Osteoblast (primary cell): ENCODE data around the gene FUOM. TPM values are rescaled to one million over a fixed set of nuclear protein-coding genes. Genes with fewer than 3 reads are reported as not detected.
A peak's percentile ranks its signal among the peaks of the same experiment; 100 is the strongest.

ENCODE experiments used
- DNase-seq: peaks from one replicate; pipeline ENCODE4 v3.0.0; 2011; ENCODE audit warnings: low spot score, mixed read lengths; ENCODE audit not compliant: insufficient read length; ENCODE audit errors: missing footprints
- H2AFZ ChIP-seq: 2 replicates; pipeline ENCODE4 v1.6.0; 2011; ENCODE audit warnings: mild to moderate bottlenecking, low read length
- H3K27ac ChIP-seq: 2 replicates; pipeline ENCODE4 v1.5.1; 2011; ENCODE audit warnings: mild to moderate bottlenecking, low read depth, low read length, moderate library complexity
- H3K27me3 ChIP-seq: 2 replicates; pipeline ENCODE4 v1.6.0; 2012; ENCODE audit warnings: mild to moderate bottlenecking, control low read depth, inconsistent platforms, low read length, moderate library complexity; ENCODE audit not compliant: insufficient read depth
- H3K36me3 ChIP-seq: 2 replicates; pipeline ENCODE4 v1.5.1; 2011; ENCODE audit warnings: mild to moderate bottlenecking, low read length, control low read depth, moderate library complexity; ENCODE audit not compliant: insufficient read depth
- H3K4me1 ChIP-seq: 2 replicates; pipeline ENCODE4 v1.5.1; 2011; ENCODE audit warnings: mild to moderate bottlenecking, low read length, control low read depth, moderate library complexity; ENCODE audit not compliant: insufficient read depth
- H3K4me2 ChIP-seq: 2 replicates; pipeline ENCODE4 v1.6.0; 2011; ENCODE audit warnings: mild to moderate bottlenecking, low read length; ENCODE audit not compliant: insufficient read depth
- H3K4me3 ChIP-seq: fragments of 200-600 bp; sonication (generic); 3 replicates; pipeline ENCODE4 v1.5.1; 2012; ENCODE audit warnings: mild to moderate bottlenecking, low read length, inconsistent platforms; ENCODE audit not compliant: insufficient read depth
- H3K79me2 ChIP-seq: 2 replicates; pipeline ENCODE4 v1.6.0; 2012; ENCODE audit warnings: mild to moderate bottlenecking, low read length, control low read depth, inconsistent platforms; ENCODE audit not compliant: insufficient read depth
- H3K9me3 ChIP-seq: 2 replicates; pipeline ENCODE4 v1.5.1; 2011; ENCODE audit warnings: low read depth, low read length, control low read depth
- H4K20me1 ChIP-seq: 2 replicates; pipeline ENCODE4 v1.6.0; 2012; ENCODE audit warnings: mild to moderate bottlenecking, low read length, control low read depth; ENCODE audit not compliant: insufficient read depth
- CTCF ChIP-seq: IDR thresholded peaks from 2 replicates; pipeline ENCODE4 v1.5.1; 2011; ENCODE audit warnings: mild to moderate bottlenecking, low read depth, low read length, moderate library complexity; ENCODE audit errors: extremely low read depth
- total RNA-seq: library from RNA; depleted of rRNA; stranded (reverse); fragments of >200 nt; gene quantifications from 2 replicates; pipeline ENCODE4 v1.2.3, GENCODE V29; 2012

The FUOM gene
- total RNA-seq, 1 donor: 5.1 TPM

GRCh38 chr10:133328358-133329343, 29.2 kb downstream of the FUOM start:
- H3K4me1 ChIP-seq: peaks cover 7% of the 10 kb centered on the region
- no peak for TF ChIP-seq CTCF
- H4K20me1 ChIP-seq: no peaks in the 10 kb centered on the region
- H3K9me3 ChIP-seq: no peaks in the 10 kb centered on the region
- no peak overlapping the region for H2AFZ ChIP-seq
- no peak overlapping the region for H3K27ac ChIP-seq
- peaks cover 65% of the 10 kb centered on the region for H3K27me3 ChIP-seq
- DNase-seq: no peak
- H3K79me2 ChIP-seq: no peaks in the 10 kb centered on the region
- no peak overlapping the region for H3K4me2 ChIP-seq
- H3K36me3 ChIP-seq: no peaks in the 10 kb centered on the region
- H3K4me3 ChIP-seq: no peak overlapping the region

DNA sequence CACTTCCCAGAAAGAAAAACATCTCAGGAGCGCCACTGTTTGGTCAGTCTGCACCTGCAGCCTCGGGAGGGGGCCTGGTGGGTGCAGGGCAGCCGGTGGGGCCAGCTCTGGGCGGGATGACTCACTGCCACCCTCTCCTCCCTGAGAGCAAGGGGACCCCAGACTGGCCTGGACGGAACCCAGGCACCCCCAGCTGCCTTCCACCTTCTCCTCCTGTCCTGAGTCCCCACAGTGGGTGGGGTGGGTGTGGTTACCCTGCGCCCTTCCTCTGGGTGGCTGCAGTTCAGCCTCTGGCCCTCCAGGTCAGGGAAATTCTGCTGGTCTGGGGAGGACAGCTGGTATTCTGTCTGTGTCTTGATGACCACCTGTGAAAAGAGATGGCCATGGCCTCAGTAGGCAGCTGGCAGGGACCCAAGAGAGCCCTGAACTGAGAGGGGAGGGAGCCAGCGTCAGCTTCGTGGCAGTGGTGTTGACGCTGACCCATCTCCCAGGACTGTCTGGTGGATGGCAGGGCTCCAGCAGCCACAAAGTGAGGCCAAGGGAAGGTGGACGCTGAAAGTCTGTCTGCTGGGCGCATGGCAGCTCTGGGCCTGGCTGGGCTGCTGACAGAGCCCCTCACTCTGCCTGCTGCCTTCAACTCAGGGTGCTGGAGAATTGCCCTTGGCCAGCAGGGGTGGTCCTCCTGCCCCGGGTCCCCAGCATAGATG, 30.0 kb downstream of the FUOM start:
- no peak overlapping the region for H2AFZ ChIP-seq
- no peak overlapping the region for H3K27ac ChIP-seq
- TF ChIP-seq CTCF: no peak
- H3K4me1 ChIP-seq: peaks cover 7% of the 10 kb centered on the region
- H3K4me2 ChIP-seq: no peak overlapping the region
- peak; percentile 86 for DNase-seq
- no peaks in the 10 kb centered on the region for H3K79me2 ChIP-seq
- H3K4me3 ChIP-seq: no peak overlapping the region
- H3K36me3 ChIP-seq: no peaks in the 10 kb centered on the region
- no peaks in the 10 kb centered on the region for H4K20me1 ChIP-seq
- peaks cover 64% of the 10 kb centered on the region for H3K27me3 ChIP-seq
- no peaks in the 10 kb centered on the region for H3K9me3 ChIP-seq

DNA sequence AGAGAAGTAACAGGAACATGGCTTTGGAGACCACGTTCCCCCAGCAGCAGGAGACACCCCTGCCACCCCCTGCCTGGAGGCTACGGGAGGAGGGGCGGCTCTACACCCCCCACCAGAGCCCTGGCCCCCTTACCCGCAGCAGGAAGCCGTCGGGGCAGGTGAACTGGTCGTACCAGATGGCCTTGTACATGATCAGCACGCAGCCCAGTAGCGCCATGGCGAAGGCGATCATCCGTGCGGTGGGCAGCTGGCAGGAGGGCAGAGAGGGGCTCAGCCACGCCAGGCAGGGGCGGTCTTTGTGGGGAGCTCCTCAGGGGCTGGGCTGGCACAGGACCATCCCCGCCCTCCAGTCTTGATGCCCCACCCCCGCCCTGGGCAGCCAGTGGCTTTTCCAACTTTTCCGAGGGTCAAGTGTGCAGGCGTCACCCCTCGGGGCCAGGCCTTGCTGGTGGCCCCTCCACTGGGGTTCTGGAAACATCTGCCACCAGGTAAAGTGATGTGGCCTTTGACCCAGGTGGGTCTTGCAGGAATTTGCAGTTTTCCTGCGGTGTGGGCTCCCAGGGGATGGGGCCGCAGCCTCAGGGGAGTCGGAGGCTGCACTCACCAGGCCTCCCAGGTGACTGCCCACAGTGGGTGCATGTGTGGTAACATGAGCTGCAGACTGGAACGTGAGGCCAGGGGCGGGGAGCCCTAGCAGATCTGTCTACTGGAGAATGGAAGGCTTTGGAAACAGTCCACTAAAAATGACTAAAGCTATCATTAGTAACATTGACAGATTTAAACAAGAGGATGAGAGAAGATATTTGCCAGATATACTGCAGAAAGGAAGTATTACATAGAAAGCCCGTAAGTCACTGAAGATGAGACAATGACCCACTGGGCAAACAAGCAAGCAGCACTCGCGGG, 30.8 kb downstream of the FUOM start:
- TF ChIP-seq CTCF: no peak

More for the DNA sequence above, 30.8 kb downstream of the FUOM start:
- peaks cover 7% of the 10 kb centered on the region for H3K4me1 ChIP-seq
- no peaks in the 10 kb centered on the region for H4K20me1 ChIP-seq
- H3K9me3 ChIP-seq: no peaks in the 10 kb centered on the region
- peak; percentile 94 for DNase-seq
- no peak overlapping the region for H2AFZ ChIP-seq
- H3K4me2 ChIP-seq: no peak overlapping the region
- no peaks in the 10 kb centered on the region for H3K36me3 ChIP-seq
- H3K27me3 ChIP-seq: peaks cover 55% of the 10 kb centered on the region
- no peak overlapping the region for H3K27ac ChIP-seq
- H3K4me3 ChIP-seq: no peak overlapping the region
- no peaks in the 10 kb centered on the region for H3K79me2 ChIP-seq
